GM19452 (cell line): ENCODE data around the gene GOLGA6L10.
"Not testable (repeated sequence)": the region's sequence is repeated elsewhere in the genome, so short reads cannot be mapped to it uniquely, and the experiment has no call there.

Experiments
- ATAC-seq: cut with Tn5 transposase; IDR thresholded peaks from one replicate; pipeline ENCODE4 v1.9.1; 2021; ENCODE audit not compliant: unreplicated experiment

GOLGA6L10 gene

DNA sequence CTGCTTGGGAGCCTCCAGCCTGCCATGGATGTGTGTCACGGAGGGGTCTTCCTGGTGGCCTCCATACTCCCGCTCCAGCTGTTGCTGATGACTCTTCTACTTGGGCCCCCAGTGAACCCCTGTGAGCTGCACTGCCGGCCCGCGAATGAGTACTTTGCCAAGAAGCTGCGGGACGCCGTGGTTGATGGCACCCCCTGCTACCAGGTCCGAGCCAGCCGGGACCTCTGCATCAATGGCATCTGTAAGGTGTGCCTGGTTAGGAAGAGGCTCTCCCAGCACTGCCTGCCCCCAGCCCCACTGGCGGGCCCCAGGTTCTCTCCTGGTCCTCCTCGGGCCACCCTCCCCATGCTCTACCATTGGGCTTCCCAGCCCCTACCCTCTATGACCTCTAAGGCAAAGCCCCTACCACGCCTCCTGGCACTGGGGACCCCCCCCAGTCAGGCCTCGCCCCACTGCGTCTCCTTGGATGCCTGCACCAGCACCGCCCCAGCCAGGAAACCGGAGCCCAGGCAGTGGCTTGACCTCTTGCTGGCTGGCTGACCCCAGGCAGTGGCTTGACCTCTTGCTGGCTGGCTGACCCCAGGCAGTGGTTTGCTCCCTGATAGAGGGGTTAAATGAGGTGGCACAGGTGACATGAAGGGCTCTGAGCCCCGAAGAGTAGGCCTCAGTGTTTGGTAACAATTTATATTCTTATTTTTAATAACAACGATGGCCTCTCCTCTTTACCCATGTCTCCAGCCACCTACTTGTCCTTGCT lies 29.6 kb downstream of the GOLGA6L10 start:
- ATAC-seq, result not testable (repeated sequence)

DNA sequence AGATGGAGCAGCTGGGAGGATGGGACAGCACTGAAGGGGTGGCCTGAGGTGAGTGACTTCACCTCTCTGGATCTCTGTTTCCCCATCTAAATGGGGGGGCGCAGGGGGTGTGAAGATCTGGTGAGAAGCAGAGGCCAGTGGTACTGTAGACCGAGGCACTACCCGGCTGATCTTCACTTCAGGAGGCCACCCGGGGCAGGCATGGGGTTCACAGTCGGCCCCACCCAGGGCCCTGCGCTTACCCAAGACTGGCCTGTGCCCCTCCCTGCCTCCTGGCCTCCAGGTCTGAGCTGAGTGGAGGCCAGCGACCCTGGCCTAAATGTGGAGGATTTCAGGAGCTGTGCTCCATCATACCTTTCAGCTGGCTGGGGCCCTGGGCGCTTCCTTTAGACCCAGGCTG lies 31.0 kb downstream of the GOLGA6L10 start:
- not testable (repeated sequence) for ATAC-seq

DNA sequence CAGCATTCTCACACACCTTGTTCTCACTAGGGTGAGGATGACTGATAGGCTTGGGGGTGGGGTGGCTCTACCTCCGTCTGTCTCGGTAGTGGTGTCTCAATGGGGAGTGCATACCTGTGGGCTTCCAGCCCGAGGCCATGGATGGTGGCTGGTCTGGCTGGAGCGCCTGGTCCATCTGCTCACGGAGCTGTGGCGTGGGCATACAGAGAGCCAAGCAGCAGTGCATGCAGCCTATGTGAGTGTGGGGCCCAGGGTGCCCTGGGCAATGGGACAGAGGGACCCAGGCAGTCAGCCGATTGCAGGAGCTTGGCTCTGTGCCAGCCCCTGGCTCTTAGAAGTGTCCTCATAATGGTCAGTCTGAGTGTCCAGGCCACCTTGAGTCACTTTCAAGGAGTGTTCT lies 31.8 kb downstream of the GOLGA6L10 start:
- ATAC-seq, result not testable (repeated sequence)

DNA sequence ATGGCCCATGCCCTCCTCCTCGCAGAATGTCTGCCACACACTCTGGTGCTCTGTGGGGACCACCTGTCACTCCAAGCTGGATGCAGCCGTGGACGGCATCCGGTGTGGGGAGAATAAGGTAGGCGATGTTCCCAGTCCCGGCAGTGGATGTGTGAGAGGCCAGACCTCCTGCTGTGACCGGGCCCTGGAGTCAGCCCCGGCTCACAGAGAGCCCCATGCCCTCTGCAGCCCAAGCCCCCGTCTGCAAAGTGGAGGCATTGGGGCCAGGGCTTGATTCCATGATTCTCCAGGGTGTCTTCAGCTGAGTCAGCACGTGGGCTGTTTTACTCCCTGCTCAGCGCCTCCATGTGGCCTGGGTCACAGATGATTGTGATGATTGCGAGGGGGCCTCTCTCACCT lies 32.2 kb downstream of the GOLGA6L10 start:
- ATAC-seq, result no peak

DNA sequence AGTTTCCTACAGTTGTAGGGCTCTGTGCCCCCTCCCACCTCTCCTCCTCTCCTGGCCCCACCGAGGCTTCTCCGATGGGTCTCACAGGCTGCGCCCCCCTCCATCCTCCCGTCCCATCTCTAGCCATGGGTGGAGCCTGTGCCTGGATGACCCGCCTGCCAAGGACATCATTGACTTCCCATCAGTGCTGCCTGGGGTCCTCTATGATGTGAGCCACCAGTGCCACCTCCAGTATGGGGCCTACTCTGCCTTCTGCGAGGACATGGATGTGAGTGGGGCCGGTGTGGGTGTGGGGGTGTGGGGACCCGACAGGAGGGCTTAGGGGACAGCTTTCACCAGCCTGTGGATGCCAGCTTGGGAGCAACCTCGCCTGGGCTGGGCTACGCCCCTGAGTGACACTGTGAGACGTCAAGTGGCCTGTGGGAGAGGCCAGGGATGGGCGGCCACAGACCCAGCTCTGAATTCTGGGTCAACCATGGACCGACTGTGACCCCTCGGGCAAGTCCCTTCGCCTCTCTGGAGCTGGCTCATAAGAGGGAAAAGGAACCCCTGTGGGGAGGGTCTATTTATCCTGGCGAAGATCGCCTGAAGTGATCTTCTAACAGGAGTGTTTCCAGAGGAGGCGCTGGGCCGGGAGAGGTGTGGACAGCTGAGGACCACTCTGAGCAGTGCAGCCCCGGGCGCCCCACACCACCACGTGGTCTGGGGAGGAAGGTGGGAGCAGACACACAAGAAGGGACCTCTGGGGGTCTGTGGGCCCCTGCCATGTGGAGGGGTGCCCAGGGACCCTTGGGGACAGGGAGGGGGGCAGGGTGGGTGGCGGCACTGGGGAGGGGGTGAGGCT lies 32.8 kb downstream of the GOLGA6L10 start:
- ATAC-seq, result not testable (repeated sequence)

DNA sequence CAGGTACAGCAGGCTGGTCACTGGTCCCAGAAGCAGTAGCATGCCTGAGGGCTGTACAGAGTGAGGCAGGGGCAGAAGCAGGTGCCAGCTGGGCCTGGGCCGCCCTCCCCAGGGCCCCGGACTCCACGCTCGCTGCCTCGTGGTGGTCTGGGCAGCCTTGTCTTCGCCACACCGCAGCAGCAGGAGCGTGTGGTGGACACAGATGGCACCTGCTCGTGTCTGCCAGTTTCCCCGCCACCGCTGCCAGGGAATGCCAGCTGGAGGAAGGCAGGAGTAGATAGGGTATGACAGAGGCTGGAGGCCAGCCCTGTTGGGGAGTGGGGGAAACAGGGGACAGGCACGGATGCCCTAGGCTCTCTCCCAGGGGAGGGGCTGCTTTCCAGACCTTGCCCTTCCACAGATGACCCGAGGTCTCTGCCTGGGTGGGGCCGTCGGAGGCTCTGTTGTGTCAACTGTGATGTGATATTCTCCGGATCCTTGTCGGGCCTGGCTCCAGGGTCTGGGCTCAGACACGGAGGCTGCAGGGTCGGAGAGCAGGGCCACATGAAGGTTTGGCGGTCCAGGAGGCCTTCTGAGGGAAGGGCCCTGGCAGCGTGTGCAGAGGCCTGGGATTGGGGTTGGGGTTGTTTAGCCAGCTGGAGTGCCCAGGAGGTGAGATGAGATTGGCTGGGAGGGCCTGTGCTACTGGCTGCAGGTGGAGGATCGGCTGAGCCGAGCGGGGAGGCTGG lies 33.6 kb downstream of the GOLGA6L10 start:
- no peak for ATAC-seq

DNA sequence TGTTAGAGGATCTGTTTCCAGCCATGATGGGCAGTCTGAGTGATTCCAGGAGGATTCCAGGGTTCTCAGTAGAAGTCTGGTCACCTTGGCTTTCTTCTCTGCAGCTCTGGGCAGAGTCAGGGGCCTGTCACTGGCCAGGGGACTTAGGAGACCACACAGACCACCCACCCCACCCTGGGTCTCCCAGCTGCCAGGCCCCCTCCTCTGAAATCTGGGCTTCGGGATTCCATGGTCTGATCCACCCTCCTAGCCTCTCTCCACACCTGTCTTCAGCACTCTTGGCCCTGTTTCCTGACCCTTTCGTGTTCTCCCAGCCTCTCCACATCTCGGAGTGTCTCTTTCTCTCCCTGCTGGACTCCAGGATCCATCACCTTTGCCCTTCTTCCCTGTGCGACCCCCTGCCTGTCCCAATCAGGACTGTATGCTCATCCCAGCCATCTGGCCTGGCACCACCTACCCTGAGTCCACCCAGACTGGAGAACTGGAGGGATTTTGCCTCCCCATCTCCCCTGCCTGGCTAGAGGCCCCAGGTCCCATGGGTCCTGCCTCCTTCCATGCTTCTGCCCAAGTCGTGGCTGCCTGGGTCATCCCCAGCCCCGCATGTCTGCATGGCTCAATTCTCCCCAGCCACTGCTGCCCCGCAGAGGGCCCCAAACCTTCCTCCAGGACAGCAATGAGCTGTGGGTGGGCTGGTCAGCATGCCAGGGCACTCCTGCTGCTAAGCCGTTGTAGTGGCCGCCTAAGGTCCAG lies 34.3 kb downstream of the GOLGA6L10 start:
- ATAC-seq, result no peak

DNA sequence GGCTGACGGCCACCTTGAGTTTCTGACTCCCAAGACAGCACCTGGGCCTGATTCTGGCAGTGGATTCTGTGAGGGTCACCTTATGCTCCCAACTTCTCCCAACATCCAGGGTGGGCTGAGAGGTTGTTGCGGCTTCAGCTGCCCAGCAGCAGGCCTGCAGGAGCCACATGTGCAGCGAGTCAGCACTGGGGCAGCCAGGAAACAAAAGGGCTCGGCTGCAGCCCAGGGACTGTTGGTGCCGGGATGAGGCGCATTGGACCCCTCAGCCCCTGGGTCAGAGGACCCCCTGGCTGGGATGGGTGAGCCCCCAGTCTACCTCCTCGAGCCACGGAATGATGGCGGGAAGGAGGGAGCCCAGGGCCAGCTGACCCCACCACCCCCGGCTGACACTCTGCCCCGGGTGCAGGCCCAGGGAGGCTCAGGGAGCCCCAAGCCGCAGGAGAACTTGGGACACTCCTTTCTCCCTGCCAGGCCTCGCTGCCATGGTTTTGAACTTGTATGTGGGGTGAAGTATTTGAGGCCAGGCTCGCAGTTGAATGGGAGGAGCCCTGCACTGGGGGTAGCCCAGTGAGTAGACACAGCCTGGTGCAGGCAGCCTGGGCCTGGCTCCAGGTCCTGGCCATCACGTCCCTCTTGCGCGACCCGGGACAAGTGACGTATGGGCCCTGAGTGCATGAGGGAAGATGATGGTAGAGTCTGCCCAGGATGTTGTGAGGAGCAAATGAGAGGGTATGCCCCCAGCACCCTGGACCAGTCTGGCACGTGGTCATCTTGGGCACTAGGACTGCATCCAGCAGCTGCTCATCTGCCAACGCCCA lies 35.1 kb downstream of the GOLGA6L10 start:
- not testable (repeated sequence) for ATAC-seq

DNA sequence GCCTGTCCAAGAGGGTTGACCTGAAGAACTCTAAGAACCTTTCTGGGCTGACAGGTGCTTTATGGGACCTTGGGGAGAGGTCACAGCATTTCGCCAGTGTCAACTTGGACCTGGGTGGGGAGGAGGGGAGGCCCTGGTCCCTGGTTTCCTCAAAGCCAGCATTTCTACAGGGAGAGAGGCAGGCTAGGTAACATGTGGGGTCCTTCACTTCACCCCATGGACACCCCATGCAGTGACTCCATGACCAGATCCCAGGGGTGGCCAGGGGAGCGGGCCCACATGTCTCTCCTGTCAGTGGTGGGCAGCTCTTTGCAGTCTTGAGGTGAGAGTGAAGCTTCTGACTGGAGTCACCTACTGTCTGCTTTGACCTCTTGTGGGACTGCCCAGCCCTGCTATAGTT lies 35.8 kb downstream of the GOLGA6L10 start:
- ATAC-seq, result no peak

DNA sequence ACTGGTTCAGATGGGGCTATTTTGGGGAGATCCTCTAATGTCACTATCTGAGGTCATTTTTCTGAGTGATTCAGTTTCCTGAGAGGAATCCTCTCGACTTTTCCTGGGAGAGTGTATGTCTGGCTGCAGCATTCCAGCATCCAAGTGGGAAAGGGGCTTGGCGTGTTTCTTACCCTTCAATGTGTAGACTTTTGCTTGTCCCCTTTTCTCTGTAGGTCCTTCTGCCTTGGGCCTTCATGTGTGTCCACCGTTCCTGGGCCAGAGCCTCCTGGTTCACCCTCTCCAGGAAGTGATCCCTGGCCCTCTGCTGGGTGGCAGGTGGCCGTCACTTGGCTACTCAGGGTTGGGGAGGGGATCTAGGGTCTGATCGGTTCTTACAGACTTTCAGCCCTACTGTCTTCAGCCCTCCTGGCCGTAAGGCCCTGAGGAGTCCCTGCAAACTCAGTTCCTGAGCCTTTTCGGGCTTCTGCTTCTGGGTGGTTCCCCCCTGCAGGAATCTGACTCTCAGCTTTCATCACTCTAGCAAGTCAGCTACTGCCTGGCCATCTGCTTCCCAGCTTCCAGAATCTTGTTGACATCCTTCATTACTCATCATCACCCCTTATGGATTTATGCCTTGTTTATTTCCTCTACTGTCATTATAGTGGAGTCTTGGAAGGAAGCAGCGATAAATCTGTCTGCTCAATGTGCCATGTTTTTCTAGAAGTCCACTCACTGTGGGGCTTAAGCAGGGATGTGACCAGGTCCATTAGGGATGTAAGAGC lies 36.5 kb downstream of the GOLGA6L10 start:
- no peak for ATAC-seq

DNA sequence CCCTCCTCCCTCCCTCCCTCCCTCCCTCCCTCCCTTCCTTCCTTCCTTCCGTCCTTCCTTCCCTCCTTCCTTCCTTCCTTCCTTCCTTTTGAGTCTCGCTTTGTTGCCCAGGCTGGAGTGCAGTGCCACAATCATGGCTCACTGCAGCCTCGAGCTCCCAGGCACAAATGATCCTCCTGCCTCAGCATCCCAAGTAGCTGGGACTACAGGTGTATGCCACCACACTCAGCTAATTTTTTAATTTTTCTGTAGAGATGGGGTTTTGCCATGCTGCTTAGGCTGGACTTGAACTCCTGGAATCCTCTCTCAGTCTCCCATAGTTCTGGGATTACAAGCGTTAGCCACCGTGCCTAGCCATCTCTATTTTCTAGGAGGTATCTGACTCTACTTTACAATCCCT lies 38.0 kb downstream of the GOLGA6L10 start:
- not testable (repeated sequence) for ATAC-seq

DNA sequence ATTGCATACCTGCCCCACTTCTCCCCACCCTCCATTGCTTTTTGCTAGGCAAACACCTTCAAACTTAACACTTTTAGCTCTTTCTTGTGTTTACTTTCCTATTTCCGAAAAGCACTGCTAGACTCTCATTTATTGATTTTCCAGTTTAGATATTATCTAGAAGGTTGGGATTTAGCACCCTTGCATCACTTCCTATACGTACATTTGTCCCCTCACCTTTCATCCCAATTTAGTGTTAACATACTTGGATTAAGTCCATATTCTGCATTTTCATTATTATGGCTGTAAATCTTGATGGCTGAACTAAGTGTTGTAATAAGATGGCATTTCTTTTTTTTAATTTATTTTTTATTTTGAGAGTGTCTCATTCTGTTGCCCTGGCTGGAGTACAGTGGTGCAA lies 39.5 kb downstream of the GOLGA6L10 start:
- ATAC-seq, result no peak

DNA sequence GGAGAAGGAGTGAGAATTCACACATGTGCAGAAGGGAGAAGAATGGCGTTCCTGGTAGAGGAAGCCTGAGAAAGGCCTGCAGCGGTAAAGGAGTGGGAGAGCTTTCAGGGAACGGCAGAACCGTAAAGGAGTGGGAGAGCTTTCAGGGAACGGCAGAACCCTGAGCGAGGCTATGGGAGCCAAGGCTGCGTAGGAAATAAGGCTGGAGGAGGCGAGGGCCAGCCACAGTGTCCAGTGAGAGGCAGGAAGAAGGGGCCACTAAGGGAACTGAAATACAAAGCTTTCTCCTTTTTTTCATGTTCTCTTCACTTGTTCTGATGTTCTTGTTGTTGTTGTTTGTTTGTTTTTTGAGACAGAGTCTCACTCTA lies 41.6 kb downstream of the GOLGA6L10 start:
- no peak for ATAC-seq

DNA sequence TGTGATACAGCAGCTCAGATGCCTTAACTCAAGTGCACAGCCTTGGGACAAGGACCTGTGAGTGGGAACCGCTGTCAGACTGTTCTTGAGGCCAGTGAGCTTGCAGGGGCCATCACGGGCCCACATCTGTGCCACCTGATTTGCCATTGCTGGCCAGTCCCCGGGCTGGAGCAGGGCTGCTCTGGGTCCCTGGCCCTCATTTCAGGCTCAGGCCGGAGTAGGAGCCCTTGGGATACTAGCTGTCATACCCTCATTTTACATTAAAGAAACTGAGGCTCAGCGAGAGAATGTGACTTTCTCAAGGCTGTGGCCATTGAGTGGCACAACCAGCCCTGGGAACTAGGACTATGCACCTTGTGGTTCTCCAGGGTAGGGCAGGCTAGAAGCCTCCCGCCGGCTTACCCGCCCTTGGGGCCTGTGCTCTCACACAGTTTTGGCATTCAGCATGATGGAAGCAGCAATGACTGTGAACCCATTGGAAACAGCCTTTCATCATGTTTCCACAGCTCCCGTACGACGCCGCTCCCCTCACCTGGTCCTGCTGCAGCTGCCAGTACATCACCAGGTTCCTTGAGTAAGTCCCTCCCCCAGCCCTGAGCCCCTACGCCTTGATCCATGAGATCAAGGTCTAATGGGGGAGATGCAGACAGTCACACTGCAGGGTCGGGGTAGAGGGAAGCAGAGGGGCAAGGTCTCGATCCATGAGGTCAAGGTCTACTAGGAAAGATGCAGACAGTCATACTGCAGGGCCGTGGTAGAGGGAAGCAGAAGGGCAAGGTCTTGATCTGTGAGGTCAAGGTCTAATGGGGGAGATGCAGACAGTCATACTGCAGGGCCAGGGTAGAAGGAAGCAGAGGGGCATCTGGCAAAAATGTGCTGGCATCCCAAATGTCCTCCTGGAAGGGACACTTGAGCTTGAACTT lies 42.2 kb downstream of the GOLGA6L10 start:
- no peak for ATAC-seq

DNA sequence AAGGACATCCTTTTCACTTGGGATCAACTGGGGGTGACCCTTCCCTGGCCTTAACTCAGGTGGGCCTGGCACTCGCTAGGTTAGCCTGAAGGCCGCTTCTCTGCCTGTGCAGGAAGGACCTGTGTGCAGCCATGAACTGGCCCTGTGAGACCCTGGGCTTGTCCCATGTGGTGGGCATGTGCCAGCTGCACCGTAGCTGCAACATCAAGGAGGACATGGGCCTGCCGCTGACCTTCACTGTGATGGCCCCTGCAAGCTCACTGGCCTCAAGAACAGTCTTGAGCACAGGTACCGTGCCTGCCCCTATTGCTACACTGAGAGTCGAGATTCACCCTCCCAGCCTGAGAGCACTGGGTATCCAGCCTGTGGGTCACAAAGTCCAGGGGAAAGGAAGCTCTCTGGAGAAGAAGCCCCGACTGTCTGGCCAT lies 43.6 kb downstream of the GOLGA6L10 start:
- ATAC-seq, result no peak

DNA sequence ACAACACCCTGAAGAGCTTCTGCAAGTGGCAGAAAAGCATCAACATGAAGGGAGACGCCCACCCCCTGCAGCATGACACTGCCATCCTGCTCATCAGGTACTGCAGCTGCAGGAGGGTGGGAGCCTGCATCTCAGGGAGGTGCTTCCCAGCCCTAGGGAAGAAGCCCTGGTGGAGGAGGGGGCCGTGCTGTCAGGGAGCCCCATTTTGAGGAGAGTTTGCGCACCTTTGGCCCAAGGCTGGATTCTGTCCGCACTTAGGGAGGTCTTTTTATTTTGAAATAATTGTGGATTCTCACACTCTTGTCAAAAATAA lies 44.5 kb downstream of the GOLGA6L10 start:
- ATAC-seq, result no peak

DNA sequence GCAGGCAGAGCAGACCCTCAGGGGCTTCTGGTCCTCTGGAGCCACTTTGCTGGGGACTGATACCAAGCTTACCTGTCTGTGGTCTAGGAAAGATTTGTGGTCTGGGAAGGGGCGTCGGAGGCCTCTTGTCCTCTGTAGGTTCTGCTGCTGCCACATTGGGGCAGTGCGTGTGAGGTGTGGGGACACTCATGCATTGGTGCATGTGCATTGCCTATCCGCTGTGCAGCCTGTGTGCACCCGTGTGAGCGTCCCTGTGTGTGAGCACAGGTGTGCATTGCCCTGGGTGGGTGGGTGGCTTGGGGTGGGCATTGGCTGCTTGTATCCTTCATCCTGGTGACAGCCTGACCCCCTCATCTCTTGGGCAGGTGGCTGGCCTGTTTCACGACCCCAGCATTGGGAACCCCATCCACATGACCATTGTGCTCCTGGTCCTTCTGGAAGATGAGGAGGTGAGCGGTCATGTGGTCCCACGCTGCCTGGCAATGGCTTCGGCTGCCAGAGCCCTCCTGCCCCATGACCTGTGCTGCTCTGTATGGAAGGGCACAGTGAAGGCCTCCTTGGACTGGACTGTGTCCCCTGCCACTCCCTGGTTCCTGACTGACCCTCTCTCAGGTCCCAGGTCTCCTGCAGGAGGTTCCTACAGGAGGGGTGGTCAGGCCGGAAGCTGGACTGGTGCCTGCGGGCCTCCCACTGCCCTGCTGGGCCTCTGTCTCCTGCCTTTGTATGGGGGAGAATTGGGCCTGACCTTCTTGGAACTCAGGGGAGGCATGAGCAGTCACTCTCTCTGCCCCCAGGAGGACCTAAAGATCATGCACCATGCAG lies 45.1 kb downstream of the GOLGA6L10 start:
- ATAC-seq, result no peak
